SW480 (cell line): ENCODE results near the gene FXYD5.
A peak's percentile ranks its signal among the peaks of the same experiment; 100 is the strongest.
"Not testable (repeated sequence)": the region's sequence is repeated elsewhere in the genome, so short reads cannot be mapped to it uniquely, and the experiment has no call there.

Experiments
- DNase-seq: peaks from one replicate; pipeline ENCODE4 v3.0.0-alpha.2; 2016; ENCODE audit warnings: low spot score

FXYD5 gene

GRCh38 chr19:35120492-35120891 lies 34.0 kb upstream of the FXYD5 start:
- peak; percentile 75 for DNase-seq

DNA sequence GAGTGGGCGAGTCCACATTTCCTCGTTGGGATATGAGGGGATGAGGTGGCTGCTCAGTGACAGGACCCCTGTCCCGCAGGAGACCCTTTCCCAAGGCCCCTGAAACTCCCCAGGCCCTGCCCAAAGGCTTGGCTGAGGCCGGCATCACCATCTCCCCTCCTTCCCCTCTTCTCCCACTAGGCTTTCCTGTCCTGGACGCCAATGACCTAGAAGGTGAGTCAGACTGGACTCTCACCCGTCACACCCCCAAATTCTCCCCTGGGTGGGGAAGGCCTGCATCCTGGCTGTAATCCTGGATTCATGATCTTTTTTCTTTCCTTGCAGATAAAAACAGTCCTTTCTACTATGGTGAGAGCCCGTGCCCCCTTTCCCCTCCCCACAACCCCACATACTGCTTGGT lies 33.6 kb upstream of the FXYD5 start:
- DNase-seq = no peak

- DNase-seq = no peak
These were observed 31.6 kb upstream of the FXYD5 start for GRCh38 chr19:35122687-35123551.

GRCh38 chr19:35123573-35123972 lies 31.0 kb upstream of the FXYD5 start:
- DNase-seq = no peak

GRCh38 chr19:35124098-35125060 lies 30.2 kb upstream of the FXYD5 start:
- DNase-seq = peak; percentile 88

DNA sequence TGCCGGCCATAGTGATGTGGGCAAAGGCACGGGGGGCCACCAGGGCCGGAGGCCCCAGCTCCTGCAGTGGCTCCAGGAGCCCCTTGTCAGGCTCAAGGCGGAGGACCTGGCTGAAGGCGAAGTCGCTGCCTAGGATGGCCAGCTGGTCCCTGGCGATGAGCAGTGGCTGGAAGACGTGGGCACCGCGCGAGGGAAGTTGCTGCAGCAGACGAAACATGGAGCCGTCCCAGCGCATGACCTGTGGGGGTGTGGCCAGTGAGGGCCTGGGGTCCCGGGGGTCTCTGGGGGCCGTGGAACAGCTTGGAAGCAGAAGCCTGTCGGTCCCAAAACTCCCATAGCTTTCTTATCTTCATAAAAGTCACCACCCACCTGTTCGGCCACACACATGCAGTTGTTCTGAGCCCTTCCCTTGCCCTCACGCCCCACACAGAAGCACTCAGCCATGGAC lies 29.2 kb upstream of the FXYD5 start:
- no peak for DNase-seq

- no peak for DNase-seq
These were observed 28.5 kb upstream of the FXYD5 start for GRCh38 chr19:35125749-35126623.

DNA sequence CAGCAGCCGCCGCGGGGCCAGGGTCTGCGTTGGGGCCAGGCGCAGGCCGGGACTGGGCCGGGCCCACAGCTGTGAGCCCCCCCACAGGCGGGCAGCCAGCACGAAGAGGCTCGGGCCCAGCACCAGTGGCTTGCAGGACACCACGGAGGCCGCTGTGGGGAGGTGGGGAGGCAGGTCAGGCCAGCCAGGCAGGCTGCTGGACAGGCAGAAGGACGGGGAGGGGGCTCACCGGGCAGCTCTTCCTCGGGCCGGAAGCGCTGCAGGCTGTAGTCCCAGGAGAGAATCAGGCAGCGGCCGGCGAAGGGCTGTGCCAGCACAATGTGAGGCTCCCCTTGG lies 27.9 kb upstream of the FXYD5 start:
- DNase-seq = no peak

DNA sequence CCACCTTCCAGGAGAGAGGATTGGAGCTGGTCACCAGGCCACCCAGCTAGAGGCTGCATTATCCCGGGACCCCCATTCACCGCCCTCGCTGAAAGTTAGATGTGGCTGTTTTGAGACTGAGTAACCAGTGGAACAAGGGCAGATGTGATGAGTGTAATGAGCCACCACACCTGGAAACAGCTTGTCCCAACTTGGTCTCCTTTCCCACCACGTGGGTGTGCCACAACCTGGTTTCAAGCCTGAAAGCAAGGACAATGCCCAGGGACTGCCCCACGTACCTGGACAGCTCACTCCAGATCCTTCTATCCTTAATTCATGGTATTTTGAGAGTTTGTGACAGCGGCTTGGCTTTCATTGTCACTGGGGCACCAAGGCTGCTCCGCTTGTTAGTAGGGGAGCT lies 26.7 kb upstream of the FXYD5 start:
- no peak for DNase-seq

DNA sequence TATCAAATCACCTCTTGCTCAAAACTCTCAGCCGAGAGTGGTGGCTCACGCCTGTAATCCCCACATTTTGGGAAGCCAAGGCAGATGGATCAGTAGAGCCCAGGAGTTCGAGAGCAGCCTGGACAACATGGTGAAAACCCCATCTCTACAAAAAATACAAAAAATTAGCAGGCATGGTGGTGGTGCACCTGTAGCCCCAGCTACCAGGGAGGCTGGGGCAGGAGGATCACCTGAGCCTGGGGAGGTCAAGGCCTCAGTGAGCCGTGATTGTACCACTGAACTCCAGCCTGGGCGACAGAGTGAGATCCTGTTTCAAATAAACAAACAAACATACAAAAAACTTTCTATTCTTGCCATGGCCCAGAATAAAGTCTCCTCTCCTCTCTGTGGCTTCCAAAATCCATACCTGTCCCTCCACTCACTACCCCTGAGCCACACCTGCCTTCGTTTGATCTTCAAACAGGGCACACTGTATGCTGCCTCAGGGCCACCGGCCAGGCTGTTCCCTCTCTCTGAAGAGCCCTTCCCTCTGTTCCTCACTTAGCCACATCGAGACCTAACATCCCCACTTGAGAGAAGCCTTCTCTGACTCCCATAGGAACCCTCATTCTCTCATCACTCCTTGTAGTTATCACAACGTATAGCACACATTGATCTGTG lies 26.0 kb upstream of the FXYD5 start:
- no peak for DNase-seq

DNA sequence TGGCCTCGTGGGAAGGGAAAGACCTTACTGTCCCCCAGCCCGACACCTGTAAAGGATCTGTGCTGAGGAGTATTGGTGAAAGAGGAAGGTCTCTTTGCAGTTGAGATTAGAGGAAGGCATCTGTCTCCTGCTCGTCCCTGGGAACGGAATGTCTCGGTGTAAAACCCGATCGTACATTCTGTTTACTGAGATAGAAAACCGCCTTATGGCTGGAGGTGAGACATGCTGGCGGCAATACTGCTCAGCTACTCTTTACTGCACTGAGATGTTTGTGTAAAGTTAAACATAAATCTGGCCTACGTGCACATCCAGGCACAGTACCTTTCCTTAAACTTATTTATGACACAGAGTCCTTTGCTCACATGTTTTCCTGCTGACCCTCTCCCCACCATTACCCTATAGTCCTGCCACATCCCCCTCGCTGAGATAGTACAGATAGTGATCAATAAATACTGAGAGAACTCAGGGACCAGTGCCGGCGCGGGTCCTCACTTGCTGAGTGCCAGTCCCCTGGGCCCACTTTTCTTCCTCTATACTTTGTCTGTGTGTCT lies 24.7 kb upstream of the FXYD5 start:
- not testable (repeated sequence) for DNase-seq

DNA sequence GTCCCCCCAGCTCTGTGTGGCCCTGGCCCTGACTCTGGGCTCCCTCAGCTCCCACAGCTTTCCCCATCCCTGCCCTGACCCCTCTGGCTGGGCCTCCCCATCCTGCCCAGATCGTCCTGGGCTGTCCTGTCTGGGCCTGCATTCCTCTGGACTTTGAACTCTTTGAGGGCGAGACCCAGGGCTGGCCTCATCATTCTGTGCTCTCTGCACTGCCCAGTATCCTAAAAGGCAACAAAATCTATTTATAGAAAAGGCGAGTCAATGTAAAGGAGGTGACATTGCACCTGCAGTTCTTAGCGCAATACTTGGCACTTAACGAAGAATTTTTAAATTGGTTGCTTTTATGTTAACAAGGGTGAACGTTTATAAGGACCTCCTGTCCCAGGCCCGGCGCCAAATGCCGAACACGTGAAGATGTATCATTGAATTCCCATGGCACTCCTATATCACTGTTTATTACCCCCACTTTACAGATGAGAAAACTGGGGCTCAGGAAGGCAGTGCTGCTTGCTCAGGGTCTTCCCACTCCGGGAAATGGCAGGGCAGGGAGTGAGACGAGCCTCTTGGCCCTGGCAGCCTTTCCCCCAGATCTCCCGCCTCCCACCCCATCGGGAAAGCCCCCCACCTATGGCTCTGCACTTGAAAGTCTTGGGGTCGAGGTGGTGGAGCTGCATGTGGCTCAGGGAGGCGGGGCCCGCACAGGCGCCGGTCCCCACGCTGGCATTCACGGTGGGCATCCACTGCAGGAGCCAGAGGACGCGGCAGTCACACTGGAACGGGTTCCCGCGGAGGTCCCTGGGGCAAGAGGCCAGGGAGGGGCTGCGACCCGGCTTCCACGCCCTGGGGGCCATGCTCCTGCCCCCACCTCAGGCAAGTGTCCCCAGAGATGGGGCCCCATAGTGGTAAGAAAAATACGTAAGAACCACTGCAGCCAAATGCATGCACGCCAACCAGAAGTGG lies 23.5 kb upstream of the FXYD5 start:
- no peak for DNase-seq

DNA sequence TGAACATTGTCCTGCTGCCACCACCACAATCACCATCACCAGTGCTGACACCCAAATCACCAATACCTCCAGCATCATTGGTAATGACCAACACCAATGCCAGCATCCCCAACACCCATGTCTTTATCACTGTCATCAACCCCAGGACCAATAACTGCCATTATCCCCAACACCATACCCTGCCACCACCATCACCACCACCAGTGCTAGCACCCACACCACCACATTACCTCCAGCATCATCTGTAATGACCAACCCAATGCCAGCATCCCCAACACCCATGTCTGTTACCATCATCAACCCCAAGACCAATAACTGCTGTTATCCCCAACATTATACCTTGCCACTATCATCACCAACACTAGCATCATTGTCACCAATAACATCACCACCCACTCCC lies 22.3 kb upstream of the FXYD5 start:
- DNase-seq = no peak

DNA sequence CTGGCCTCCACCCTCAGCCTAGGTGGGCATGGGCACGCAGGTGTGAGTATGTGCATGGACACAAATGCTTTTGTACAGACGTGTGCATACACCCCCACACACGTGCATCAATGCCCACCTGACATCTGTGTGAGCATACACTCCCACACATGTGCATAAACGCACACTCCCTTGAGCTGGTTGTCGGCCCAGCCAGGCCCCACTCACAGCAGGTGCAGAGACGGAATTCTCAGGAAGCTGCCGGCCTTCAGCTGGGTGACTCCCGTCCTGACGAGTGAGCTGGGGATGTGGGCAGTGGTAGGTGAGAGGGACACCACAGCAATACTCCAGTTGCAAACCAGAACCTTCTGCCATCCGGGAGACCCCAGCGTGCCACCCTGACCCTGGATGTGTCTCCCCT lies 20.7 kb upstream of the FXYD5 start:
- DNase-seq = no peak

- DNase-seq = no peak
These were observed 19.8 kb upstream of the FXYD5 start, which contains the start of gene LGI4 for GRCh38 chr19:35134601-35135242. TSS of gene LGI4 (minus strand) at chr19:35135059. CDS start at chr19:35134680, 379 bp downstream.

DNA sequence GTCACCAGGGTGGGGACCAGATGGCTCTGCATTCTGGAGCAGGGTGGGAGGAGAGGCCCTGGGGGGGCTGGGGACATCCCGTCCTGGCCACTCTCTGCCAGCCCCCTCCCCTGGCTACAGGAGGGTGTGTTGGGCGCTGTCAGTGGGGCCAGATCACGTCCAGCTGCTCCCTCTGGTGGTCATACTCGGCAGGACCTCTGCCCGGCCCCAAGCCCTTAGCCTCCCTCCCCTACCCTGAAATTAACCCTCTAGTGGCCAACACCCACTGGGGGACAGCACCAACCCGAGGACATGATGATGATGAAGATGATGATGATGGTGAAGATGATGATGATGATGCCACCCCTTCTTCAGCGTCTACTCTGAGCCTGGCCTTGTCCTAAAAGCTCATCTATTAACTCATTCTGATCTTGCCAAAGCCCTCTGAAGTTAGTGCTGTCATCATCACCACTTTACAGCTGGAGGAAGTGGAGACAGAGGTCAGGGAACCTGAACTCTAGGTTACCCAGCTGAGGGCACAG lies 19.1 kb upstream of the FXYD5 start:
- DNase-seq = peak; percentile 62

- DNase-seq = no peak
These were observed 18.3 kb upstream of the FXYD5 start for GRCh38 chr19:35136231-35136630.

DNA sequence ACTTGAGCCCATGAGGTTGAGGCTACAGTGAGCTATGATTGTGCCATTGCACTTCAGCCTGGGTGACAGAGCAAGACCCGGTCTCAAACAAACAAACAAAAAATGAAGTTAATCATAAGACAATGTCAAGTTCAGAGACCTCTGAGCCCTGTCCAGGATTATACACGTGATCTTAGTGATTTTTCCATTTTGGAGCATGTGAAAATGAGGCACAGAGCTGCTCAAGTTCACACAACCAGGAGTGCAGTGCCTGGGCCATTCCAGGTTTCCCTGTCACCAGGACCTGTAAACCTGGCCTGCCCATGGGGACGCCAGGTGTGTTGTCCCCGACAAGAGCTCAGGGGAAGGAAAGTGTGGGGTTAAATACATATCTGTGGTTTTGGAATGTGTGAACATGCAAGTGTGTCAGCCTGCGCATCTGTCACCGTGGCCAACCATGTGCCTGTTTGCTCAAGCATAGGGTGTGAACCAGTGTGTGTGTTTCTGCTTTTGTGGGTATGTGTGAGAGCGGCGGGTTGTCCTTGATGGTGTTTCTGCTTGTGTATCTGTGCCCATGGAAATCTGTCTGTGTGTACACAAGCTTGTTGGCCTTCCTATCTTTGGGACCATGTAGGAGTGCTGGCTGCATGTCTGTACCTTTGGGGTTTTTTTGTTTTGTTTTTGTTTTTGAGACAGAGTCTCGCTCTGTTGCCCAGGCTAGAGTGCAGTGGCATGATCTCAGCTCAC lies 17.4 kb upstream of the FXYD5 start:
- peak; percentile 80 for DNase-seq
